ENCODE measurements around the gene ELP1.

DNA sequence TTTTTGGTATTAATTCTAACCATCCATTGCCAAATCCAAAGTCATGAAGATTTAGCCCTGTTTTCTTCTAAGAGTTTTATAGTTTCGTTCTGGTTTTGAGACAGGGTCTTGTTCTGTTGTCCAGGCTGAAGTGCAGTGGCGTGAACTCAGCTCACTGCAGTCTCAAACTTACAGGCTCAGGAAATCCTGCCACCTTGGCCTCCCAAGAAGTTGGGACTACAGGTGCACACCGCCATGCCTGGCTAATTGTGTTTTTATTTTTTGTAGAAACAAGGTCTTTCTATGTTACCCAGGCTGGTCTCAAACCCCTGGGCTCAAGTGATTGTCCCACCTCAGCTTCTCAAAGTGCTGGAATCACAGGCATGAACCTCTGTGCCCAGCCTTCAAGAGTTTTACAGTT, 50.8 kb downstream of the ELP1 start:
- TF ChIP-seq, protein P1, sequence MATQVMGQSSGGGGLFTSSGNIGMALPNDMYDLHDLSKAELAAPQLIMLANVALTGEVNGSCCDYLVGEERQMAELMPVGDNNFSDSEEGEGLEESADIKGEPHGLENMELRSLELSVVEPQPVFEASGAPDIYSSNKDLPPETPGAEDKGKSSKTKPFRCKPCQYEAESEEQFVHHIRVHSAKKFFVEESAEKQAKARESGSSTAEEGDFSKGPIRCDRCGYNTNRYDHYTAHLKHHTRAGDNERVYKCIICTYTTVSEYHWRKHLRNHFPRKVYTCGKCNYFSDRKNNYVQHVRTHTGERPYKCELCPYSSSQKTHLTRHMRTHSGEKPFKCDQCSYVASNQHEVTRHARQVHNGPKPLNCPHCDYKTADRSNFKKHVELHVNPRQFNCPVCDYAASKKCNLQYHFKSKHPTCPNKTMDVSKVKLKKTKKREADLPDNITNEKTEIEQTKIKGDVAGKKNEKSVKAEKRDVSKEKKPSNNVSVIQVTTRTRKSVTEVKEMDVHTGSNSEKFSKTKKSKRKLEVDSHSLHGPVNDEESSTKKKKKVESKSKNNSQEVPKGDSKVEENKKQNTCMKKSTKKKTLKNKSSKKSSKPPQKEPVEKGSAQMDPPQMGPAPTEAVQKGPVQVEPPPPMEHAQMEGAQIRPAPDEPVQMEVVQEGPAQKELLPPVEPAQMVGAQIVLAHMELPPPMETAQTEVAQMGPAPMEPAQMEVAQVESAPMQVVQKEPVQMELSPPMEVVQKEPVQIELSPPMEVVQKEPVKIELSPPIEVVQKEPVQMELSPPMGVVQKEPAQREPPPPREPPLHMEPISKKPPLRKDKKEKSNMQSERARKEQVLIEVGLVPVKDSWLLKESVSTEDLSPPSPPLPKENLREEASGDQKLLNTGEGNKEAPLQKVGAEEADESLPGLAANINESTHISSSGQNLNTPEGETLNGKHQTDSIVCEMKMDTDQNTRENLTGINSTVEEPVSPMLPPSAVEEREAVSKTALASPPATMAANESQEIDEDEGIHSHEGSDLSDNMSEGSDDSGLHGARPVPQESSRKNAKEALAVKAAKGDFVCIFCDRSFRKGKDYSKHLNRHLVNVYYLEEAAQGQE (IDR thresholded peaks at IDR 0.05; ENCODE audit: insufficient replicate concordance, low read depth), result no peak
- TF ChIP-seq, protein P2, sequence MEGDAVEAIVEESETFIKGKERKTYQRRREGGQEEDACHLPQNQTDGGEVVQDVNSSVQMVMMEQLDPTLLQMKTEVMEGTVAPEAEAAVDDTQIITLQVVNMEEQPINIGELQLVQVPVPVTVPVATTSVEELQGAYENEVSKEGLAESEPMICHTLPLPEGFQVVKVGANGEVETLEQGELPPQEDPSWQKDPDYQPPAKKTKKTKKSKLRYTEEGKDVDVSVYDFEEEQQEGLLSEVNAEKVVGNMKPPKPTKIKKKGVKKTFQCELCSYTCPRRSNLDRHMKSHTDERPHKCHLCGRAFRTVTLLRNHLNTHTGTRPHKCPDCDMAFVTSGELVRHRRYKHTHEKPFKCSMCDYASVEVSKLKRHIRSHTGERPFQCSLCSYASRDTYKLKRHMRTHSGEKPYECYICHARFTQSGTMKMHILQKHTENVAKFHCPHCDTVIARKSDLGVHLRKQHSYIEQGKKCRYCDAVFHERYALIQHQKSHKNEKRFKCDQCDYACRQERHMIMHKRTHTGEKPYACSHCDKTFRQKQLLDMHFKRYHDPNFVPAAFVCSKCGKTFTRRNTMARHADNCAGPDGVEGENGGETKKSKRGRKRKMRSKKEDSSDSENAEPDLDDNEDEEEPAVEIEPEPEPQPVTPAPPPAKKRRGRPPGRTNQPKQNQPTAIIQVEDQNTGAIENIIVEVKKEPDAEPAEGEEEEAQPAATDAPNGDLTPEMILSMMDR (IDR thresholded peaks at IDR 0.05; ENCODE audit: insufficient read depth, low read length), result no peak
- no peak for TF ChIP-seq POLR2AphosphoS5 (IDR thresholded peaks at IDR 0.05; ENCODE audit: low read depth)
- no peak for TF ChIP-seq GABPA (IDR thresholded peaks at IDR 0.05; ENCODE audit: low read depth)
- TF ChIP-seq SPI1 (IDR thresholded peaks at IDR 0.05; ENCODE audit: borderline replicate concordance, low read depth), result no peak

All from HL-60 (cell line).